GM12801 (cell line): Measurements from ENCODE around the gene PCDH15.

Source experiments
- TF ChIP-seq, protein P1 (sequence below): IDR thresholded peaks from one replicate; pipeline ENCODE4 v1.5.1; 2011; ENCODE audit warnings: control low read depth; ENCODE audit not compliant: insufficient read length; ENCODE audit errors: extremely low read depth

Gene PCDH15

DNA sequence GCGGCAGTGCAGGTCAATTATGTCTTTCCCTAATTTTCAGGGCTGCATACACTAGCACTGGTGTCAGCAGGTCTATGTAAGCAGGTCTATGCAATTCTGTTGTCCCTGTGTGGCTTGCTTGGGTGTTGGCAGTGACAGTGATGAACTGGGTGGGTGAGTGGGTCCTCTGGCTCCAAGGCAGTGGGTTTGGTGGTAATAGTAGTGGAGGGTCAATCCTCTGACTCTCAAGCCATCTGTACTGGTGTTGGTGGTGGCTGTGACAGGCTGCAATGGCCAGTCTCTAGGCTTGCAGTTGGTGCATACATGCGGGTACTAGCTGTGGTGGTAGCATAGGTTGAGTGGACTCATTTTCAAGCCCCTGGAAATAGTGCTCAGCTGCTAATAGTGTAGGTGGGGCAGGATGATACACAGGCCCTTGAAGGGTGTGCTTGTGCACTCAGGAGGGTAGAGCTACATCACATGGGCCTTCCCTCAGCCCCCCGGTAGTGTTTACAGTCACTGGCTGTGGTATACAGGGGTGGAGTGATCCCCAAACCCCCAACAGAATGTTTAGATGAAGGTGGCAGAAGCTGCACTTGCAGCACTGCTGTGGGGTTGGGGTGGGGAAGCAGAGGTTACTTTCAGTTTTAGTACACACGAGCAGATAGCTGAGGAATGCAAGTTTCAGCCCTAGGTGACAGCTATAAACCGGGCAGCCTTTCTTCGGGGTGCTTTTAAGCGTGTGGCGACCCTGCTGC is 331.3 kb downstream of the PCDH15 start:
- TF ChIP-seq, protein P1, sequence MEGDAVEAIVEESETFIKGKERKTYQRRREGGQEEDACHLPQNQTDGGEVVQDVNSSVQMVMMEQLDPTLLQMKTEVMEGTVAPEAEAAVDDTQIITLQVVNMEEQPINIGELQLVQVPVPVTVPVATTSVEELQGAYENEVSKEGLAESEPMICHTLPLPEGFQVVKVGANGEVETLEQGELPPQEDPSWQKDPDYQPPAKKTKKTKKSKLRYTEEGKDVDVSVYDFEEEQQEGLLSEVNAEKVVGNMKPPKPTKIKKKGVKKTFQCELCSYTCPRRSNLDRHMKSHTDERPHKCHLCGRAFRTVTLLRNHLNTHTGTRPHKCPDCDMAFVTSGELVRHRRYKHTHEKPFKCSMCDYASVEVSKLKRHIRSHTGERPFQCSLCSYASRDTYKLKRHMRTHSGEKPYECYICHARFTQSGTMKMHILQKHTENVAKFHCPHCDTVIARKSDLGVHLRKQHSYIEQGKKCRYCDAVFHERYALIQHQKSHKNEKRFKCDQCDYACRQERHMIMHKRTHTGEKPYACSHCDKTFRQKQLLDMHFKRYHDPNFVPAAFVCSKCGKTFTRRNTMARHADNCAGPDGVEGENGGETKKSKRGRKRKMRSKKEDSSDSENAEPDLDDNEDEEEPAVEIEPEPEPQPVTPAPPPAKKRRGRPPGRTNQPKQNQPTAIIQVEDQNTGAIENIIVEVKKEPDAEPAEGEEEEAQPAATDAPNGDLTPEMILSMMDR: no peak

DNA sequence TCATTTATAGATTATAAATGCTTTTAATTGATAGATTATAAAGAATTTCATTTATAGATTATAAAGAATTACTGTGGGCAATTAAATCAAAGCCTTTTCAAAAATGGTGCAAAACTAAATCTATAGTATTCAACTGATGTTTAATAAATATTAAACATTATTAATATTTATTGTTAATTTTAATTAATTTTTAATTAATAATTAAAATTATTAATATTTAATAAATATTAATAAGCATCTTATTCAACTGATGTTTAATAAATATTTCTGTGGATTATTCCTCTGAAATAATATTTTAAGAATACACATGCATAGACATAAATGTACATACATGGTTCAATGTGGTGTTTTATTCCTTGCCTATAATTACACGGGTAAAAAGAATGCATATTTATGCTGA is 346.8 kb downstream of the PCDH15 start:
- TF ChIP-seq, protein P1: no peak

DNA sequence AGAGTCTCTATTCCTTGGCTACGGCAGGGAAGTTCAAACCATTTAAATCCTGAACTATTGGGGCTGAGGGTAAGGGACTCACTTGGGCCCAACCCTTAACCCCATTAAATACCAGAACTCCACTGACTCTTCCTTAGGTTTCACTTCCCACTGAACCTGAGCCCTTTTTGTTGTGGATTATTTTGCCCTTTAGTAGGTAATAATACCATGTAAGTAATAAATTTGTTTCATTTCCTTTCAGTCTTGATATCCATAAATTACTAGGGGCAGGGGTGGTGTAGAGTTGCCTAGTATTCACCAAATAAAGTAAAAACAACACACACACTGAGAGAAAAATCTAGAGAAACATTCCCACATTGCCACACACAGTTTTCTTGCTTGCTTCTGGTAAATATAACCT is 352.0 kb downstream of the PCDH15 start:
- TF ChIP-seq, protein P1: no peak

DNA sequence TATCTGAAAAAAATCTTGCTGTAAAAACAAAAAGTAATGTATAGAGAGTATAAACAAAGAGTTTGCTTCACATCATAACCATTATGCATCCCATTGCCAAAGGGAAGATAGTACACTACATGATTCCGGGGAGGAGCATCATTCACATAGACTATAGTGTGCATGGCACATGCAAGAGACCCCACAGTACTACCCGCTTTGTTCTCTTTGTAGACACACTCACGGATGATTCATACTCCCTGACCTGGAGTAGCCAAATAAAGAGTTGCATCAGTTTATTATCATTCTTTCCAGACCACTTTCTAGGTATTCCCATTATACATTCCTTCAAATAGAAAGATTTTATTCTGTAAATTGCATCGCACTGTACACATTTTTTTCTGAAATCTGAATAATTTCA is 356.9 kb downstream of the PCDH15 start:
- TF ChIP-seq, protein P1: no peak

DNA sequence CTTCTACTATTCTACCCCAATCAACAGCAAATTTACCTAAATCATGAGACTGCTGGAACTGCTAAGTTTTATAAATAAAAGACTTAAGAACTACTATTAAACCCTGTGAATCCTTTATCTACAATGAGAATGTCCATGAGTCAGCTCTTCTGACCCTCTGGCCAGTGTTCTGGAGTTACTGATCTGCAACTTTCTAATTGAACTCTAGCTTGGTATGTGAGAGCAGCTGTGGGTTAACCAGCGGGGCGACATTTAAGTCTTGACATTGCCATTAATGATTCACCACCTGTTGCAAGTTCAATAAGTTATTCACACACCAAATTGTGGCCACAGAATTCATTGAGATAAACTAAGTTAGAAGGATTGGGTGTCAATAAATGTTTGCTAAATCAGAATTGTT is 359.8 kb downstream of the PCDH15 start:
- TF ChIP-seq, protein P1: no peak

DNA sequence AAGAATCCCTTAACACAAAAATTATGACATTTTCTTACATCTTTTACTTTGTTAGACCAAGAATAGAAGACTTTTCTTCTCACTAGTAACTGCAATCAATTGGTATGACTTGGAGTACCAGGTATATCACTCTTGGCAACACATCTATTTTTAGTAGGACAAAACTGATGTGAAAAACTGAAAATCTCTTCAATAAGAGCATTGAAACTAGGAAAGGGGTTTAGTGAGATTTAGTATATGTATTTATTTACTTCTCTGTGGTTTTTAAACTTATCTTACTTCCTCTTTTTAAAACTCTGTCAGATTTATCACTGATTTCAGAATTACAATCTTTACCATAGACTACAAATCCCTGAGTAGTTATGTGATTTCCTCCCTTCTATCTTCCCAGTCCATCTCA is 366.2 kb downstream of the PCDH15 start:
- TF ChIP-seq, protein P1: no peak

DNA sequence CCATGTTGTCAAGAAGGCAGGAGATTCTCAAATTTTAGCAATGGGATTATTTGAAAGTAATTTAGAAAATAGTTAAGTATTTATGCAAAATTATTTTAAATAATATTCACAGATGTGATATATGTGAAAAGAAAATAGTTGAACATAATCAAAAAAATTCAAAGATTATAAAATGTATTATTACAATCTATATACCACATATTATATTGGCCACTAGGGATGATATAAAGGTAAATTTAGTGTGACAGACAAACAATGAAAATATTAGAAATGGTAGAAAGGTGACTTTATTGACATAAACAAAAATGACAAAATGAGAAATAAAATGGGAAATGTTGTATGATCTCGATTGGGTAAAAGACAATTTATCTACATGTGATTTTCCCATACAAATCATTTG is 385.5 kb downstream of the PCDH15 start:
- TF ChIP-seq, protein P1: no peak
